GM12878 (cell line): ENCODE results near the gene MXD4. TPM values are rescaled to one million over a fixed set of nuclear protein-coding genes. Genes with fewer than 3 reads are reported as not detected.

Source experiments
- ATAC-seq: fragments of 200-7000 bp; cut with Tn5 transposase; 3 replicates; pipeline ENCODE4 v1.9.1; 2020; ENCODE audit warnings: mild to moderate bottlenecking, moderate library complexity
- BruUV-seq: library from RNA; stranded (reverse); fragments of 400-500 nt; replicated peaks from 2 replicates; lab custom pipeline; 2021; lab: Mats Ljungman, UMichigan
- CTCF ChIA-PET: fragments of 300-600 bp; sonication (Branson Sonifier 250); formaldehyde crosslinking; extraction: SDS; loops from one replicate; lab custom pipeline; 2021; ENCODE audit warnings: inconsistent platforms; lab: Yijun Ruan, JAX
- POLR2A ChIA-PET: fragments of 350-600 bp; formaldehyde crosslinking; extraction: SDS; loops from one replicate; lab custom pipeline; 2021; ENCODE audit warnings: inconsistent platforms; lab: Charles Lee
- RAD21 ChIA-PET: fragments of 300-600 bp; sonication (Branson Sonifier 250); formaldehyde crosslinking; loops from one replicate; lab custom pipeline; 2023; ENCODE audit warnings: antibody characterized with exemption; ENCODE audit not compliant: unreplicated experiment; lab: Charles Lee
- SMC1A ChIA-PET: fragments of 300-600 bp; sonication (Branson Sonifier 250); formaldehyde crosslinking; loops from one replicate; lab custom pipeline; 2023; ENCODE audit not compliant: unreplicated experiment, uncharacterized antibody; lab: Charles Lee
- DNase-seq: peaks from one replicate; pipeline ENCODE4 v3.0.0-alpha.2; 2011; ENCODE audit warnings: low read depth, low spot score
- FAIRE-seq: peaks from 3 replicates; lab custom pipeline; 2011; peaks lifted over from hg19 to GRCh38; lab: Jason Lieb, UNC
- H2AFZ ChIP-seq: 2 replicates; pipeline ENCODE4 v1.6.0; 2011; ENCODE audit warnings: low read depth, low read length, control low read depth; ENCODE audit not compliant: control insufficient read depth
- H3K27ac ChIP-seq: 2 replicates; pipeline ENCODE4 v1.5.1; 2011; ENCODE audit warnings: control low read depth; ENCODE audit not compliant: control insufficient read depth, insufficient read depth
- H3K27me3 ChIP-seq, 2 experiments: replicated peaks in 1 of 2; 2 replicates each; pipeline versions ENCODE4 v1.6.0 to v1.6.1; 2011; ENCODE audit warnings: low read length in 1 of 2; ENCODE audit not compliant: control insufficient read depth in 2 of 2, insufficient read depth in 2 of 2
- H3K36me3 ChIP-seq, 2 experiments: 2 replicates each; pipeline ENCODE4 v1.5.1; 2011; ENCODE audit warnings: low read length in 1 of 2; ENCODE audit not compliant: control insufficient read depth in 2 of 2, insufficient read depth in 2 of 2
- H3K4me1 ChIP-seq: 2 replicates; pipeline ENCODE4 v1.6.1; 2011; ENCODE audit warnings: mild to moderate bottlenecking, low read length, moderate library complexity, mixed read lengths; ENCODE audit not compliant: control insufficient read depth, insufficient read depth
- H3K4me2 ChIP-seq: 2 replicates; pipeline ENCODE4 v1.6.0; 2011; ENCODE audit warnings: control low read depth; ENCODE audit not compliant: control insufficient read depth, insufficient read depth
- H3K4me3 ChIP-seq: fragments of 200-600 bp; sonication (generic); 2 replicates; pipeline ENCODE4 v1.5.1; 2016
- H3K79me2 ChIP-seq: 2 replicates; pipeline ENCODE4 v1.6.0; 2011; ENCODE audit warnings: low read length; ENCODE audit not compliant: control insufficient read depth, insufficient read depth
- H3K9ac ChIP-seq: 2 replicates; pipeline ENCODE4 v1.8.0; 2011; ENCODE audit warnings: low read length, control low read depth, mixed read lengths; ENCODE audit not compliant: control insufficient read depth, insufficient read depth
- H3K9me3 ChIP-seq: replicated peaks from 3 replicates; pipeline ENCODE4 v1.5.1; 2011; ENCODE audit warnings: mild to moderate bottlenecking, low read length; ENCODE audit not compliant: control insufficient read depth, insufficient read depth
- H4K20me1 ChIP-seq: 2 replicates; pipeline ENCODE4 v1.6.0; 2011; ENCODE audit not compliant: control insufficient read depth, insufficient read depth
- BHLHE40 ChIP-seq, 2 experiments: fragments of 450-650 bp in 1 of 2; IDR thresholded peaks; 2 replicates each; pipeline ENCODE4 v1.6.1; 2011 to 2017; ENCODE audit warnings: low read depth in 2 of 2, borderline replicate concordance in 1 of 2, improper control_type of control experiment in 1 of 2, low read length in 1 of 2, mild to moderate bottlenecking in 1 of 2
- ZZZ3 ChIP-seq: IDR thresholded peaks from 2 replicates; pipeline ENCODE4 v1.6.1; 2011; ENCODE audit warnings: low read depth; ENCODE audit not compliant: control insufficient read depth, insufficient read length
- WGBS: methylation state at CpG from one replicate; pipeline ENCODE4 v1.1.6; 2016; ENCODE audit warnings: low lambda C conversion rate; ENCODE audit not compliant: insufficient replicate concordance, insufficient coverage; ENCODE audit errors: missing lambda C conversion rate; 5-methylcytosine and 5-hydroxymethylcytosine counted together
- in situ Hi-C: fragments of 300-500 bp; cut with MboI; formaldehyde crosslinking; loops from 9 replicates; pipeline ENCODE4 v1.14.3; 2018; ENCODE audit warnings: mixed read lengths
- intact Hi-C: fragments of 100-400 bp; cut with micrococcal nuclease; formaldehyde crosslinking; loops from one replicate; pipeline ENCODE4 v1.14.2; 2022; ENCODE audit not compliant: unreplicated experiment
- polyA plus RNA-seq, 11 experiments: library from polyadenylated mRNA; depleted of rRNA in 4 of 11; unstranded in 6 of 11; stranded (reverse) in 5 of 11; fragments of >200 nt; fragmentation: Nextera tagmentation in 4 of 11; fragmentation: Illumina TruSeq in 1 of 11; extraction: Ambion mirVana in 4 of 11; extraction: Trizol in 1 of 11; gene quantifications; 1 replicate in 1 of 11; 2 replicates in 10 of 11; pipeline versions ENCODE4 v1.2.1 to v1.2.3, GENCODE V29; 2011 to 2016; ENCODE audit warnings: inconsistent platforms in 2 of 11, missing spikeins in 2 of 11, low read depth in 1 of 11
- total RNA-seq, 4 experiments: library from RNA; depleted of rRNA in 3 of 4; stranded (reverse); fragments of >200 nt in 3 of 4; fragmentation: Illumina TruSeq in 1 of 4; extraction: Trizol in 1 of 4; gene quantifications; 2 replicates each; pipeline versions ENCODE4 v1.2.1 to v1.2.3, GENCODE V29; 2013 to 2021
- TF ChIP-seq, protein P1 (sequence below): IDR thresholded peaks from 2 replicates; pipeline ENCODE4 v1.6.1; 2011; ENCODE audit warnings: borderline replicate concordance, low read depth, mild to moderate bottlenecking, moderate library complexity, low read length; ENCODE audit not compliant: insufficient read depth, poor library complexity, severe bottlenecking

Gene MXD4
- total and polyA plus RNA-seq, 10 of the 15 experiments (the other 5 are each of a cell fraction or from before 2014, with no cell fraction given), result 0.21 to 25.6 (median 5.2) TPM

- no peak overlapping the region for H3K27ac ChIP-seq
- intact Hi-C loops, result no loop called here
- no peak overlapping the region for H3K4me3 ChIP-seq
- SMC1A ChIA-PET, result no interaction called here
- H4K20me1 ChIP-seq, result no peaks in the 10 kb centered on the region
- H3K4me1 ChIP-seq, result no peaks in the 10 kb centered on the region
- H2AFZ ChIP-seq, result no peak overlapping the region
- RAD21 ChIA-PET, result no interaction called here
- POLR2A ChIA-PET, result no interaction called here
- CTCF ChIA-PET, result no interaction called here
- no peaks in the 10 kb centered on the region for H3K79me2 ChIP-seq
- H3K36me3 ChIP-seq, result no peaks in the 10 kb centered on the region
- WGBS, result 58% methylated on average over 25 of the region's 25 CpGs
- no peak for FAIRE-seq
- H3K9me3 ChIP-seq, result no peaks in the 10 kb centered on the region
- BruUV-seq, result no TSS peak
- H3K4me2 ChIP-seq, result no peak overlapping the region
- no peak for DNase-seq
- TF ChIP-seq BHLHE40 (IDR thresholded peaks at IDR 0.05; ENCODE audit: borderline replicate concordance in 1 of 2, low read depth in 2 of 2, low read length in 1 of 2) (peak in 1 of 2 experiments; percentile 30; a peak in 1 of 4 replicates), ZZZ3 (no peak)
- TF ChIP-seq, protein P1, sequence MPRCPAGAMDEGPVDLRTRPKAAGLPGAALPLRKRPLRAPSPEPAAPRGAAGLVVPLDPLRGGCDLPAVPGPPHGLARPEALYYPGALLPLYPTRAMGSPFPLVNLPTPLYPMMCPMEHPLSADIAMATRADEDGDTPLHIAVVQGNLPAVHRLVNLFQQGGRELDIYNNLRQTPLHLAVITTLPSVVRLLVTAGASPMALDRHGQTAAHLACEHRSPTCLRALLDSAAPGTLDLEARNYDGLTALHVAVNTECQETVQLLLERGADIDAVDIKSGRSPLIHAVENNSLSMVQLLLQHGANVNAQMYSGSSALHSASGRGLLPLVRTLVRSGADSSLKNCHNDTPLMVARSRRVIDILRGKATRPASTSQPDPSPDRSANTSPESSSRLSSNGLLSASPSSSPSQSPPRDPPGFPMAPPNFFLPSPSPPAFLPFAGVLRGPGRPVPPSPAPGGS, result peak; percentile 25
- H3K27me3 ChIP-seq, result no peaks in the 10 kb centered on the region
- in situ Hi-C loops, result no loop called here
- H3K9ac ChIP-seq, result no peak overlapping the region
- ATAC-seq, result no peak
Observed at GRCh38 chr4:2272026-2272827, 10.3 kb upstream of the MXD4 start.
